ENCODE results near the gene EFTUD2.

EFTUD2 gene

DNA sequence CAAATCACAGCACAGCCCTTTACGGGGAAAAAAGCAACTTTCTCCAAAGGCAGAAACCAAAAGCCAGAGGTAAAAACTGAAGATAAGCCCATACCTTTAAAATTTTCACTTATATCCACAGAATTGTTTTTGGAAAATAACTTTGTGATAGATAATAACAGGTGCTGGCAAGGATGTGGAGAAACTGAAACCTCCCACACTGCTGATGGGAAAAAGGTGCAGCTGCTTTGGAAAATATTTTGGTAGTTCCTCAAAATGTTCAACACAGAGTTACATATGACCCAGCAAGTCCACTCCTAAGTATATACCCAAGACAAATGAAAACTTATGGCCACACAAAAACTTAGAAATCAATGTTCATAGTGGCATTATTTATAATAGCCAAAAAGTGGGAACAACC, 12.2 kb downstream of the EFTUD2 start:
- no peak for DNase-seq

DNA sequence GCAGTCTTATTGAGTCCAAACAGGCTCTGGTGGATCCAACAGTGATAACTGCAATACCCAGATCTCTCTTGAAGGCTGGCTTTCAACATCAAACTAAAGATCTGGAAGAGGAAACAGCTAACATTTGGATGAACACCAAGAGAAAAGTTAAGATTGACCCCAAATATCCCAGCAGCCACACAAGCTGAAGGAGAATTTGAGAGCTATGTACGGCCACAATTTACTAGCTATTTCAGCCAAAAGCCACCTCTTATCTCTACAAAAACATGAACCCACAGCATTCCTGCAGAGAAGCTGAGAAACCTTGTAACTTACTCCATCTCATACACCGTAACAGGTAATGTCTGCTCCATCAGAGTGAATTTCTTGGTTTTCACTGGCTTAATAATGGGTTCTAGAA, 14.3 kb downstream of the EFTUD2 start:
- no peak for DNase-seq

DNA sequence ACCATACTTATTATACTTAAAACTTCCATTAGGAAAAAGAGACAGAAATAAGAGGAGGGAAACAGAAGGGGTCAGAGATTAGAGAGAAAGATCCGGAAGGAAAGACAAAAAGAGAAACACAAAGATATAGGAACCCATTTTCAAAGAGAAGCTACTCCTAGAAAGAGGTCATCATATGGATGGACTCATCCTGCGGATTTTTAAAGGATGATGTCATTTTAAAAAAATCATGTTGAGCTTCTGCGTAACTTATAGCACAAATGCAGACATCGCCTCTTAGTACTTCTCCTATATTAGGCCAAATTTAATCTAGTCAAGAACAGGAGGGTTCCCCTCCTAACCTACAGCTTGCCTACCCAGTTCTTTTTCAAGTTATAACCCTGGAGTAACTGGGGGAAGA, 18.1 kb downstream of the EFTUD2 start:
- no peak for DNase-seq

DNA sequence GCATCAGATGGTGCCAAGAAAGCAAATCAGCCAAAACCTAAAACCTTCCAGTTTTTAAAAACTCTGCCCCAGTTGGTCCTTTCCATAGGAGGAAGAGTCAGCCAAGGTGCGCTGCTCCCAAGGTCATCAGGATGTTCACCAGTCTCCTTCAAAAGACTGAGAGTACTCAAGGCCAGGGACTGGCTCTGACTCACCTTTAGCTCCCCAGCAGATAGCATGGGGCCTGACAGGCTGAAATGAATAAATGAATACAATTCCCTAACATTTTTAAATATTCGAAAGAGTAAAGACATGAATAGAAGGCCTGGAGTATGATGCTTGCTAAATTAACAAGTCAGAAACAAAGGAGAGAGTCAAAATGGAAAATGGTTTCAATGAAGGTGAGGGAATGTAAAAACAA, 19.2 kb downstream of the EFTUD2 start:
- no peak for DNase-seq

DNA sequence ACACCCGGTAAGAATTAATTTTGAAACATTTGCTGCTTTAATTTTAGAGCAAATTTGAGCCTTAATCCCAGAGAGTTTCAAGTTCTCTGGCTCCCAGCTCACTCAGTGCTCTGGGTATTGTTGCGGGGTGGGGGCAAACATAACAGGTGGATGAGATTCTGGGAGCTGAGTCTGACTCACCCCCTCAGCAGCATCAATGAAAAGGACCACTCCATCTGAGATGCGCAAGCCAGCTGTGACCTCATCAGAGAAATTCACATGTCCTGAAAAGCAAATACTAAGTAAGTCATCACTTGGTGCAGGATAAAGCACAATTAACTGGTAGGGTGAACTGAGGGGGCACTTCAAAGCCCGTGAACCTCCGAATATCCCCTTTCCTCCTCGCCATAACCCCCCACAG, 19.9 kb downstream of the EFTUD2 start:
- no peak for DNase-seq

DNA sequence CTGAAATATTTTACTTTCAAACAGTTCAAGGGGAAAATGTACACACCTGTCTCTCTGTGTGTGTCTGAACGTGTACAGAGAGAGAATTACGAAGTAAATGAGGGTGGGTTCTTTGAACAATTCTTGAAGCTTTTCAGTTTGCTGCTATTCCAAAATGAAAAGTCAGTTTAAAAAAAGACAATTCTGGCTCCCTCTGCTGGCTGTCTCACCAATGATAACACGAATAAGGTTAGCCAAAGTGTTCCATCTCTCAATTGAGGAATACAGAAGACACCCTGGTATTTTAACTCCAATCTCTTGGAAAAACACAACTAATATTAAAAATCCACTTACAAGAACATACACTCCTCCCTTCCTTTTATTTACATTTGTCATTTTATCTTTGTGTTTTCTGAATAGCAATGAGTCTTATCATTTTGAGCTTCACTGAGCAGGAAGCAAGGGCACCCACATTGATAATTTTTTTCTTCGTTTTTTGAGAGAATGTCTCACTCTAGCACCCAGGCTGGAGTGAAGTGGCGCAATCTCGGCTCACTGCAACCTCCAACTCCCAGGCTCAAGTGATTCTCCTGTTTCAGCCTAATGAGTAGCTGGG, 20.5 kb downstream of the EFTUD2 start:
- DNase-seq: peak; percentile 52

DNA sequence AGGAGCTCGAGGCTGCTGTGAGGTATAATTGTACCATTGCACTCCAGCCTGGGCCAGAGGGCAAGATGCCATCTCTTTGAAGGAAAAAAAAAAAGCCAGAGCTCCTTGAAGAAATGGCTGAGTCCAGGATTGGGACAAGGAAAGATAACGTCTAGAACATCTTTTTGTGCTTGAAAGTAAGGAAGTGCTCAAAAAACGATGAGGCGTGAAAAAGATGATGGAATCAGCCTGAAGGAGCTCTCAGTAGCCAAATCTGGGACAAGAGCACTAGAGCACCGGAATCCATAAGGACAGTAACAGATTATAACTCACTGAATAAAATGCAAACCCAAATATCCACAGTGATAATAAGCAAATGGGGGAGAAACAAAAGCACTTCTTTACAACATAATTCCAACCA, 22.1 kb downstream of the EFTUD2 start:
- no peak for DNase-seq

DNA sequence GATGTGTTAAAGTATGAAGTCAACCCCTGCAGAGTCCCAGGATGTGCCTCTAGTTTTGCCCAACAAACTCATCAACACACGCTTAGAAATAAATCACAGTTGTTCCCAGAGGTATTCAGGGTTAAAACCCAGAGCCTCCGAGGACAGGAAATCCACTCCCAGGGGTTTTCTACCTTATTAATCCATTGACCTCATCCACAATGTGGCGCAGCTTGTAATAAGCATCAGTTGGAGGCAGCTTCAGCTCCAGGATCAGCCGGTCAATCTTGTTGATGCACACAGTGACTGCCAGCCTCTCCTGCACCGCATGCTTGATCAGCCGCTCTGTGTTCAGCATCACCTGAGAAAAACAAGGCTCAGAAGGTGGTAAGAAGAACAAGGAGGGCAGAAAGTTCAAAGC, 23.5 kb downstream of the EFTUD2 start:
- DNase-seq: no peak

DNA sequence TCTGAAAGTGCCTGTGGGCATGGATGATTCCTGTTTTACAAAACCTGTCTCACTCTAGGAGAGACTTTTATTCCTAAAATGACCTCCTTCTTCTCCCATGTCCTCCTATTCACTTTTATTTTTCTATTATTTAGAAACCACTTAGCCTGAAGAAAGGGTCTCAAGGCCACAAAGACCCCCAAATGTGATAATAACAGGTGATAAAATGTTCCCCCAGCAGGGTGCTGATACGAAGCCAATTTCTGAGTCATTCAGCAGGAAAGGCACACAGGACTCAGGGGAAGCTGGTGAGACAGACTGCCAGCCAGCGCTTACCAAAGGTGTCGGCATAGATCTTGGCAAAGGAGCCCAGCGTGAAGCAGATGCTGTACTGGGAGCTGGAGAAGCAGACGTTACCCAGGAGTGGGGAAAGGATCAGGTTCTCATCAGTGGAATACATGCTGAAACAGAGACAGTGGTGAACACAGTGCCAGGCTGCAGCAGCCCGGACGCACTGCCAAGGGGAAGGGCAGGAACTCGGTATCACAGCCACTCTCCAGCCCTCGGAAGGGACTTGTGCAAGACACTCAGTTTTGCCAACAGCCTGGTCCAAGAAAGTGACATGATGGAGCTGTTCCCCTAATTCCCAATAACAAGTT, 27.0 kb downstream of the EFTUD2 start:
- DNase-seq: no peak

DNA sequence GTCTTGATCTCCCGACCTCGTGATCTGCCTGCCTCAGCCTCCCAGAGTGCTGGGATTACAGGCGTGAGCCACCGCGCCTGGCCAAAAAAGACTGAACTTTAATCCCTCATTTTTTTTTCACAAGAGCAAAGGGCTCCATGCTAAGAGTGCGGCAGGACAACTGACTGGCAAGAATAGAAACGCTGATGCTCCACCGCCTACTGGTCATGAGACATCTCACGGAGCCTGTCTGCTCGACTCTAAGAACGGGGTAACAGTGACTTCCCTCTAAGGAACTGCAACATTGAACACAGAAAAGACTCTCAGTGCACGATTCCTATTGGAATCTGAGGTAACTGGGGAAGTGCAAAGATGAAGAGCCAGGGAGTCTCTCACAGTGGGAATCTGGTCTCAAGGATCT, 27.7 kb downstream of the EFTUD2 start:
- DNase-seq: no peak

DNA sequence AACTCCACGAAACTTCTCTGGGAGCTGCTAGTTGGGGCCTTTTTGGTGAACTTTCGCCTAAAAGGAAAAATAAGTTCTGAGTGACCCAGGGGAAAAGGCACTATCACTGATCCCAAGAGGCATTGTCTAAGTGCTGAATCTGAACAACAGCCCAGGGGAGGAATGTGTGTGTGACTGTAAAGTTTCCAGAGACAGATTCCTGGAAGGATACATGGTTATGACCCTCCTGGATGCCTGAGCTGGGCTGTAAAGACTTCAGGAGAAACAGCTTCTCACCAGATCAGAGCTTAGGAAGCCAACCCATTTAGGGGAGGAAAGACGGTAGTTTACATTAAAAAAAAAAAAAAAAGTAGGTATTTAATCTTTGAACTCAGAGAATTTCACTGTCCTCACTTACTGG, 31.4 kb downstream of the EFTUD2 start:
- no peak for DNase-seq

DNA sequence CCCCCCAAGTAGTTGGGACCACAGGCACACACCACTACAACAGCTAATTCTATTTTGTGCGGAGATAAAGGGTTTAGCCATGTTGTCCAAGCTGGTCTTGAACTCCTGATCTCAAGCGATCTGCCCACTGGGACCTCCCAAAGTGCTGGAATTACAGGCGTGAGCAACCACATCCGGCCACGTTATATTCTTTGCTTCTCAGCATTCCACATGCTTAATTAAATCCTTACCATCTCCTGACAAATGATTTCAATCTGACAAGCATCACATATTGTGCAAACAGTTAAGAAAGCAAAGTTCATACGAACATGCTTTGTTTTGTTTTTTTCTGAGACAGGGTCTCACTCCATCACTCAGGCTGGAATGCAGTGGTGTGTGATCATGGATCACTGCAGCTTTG, 33.3 kb downstream of the EFTUD2 start:
- DNase-seq: no peak

DNA sequence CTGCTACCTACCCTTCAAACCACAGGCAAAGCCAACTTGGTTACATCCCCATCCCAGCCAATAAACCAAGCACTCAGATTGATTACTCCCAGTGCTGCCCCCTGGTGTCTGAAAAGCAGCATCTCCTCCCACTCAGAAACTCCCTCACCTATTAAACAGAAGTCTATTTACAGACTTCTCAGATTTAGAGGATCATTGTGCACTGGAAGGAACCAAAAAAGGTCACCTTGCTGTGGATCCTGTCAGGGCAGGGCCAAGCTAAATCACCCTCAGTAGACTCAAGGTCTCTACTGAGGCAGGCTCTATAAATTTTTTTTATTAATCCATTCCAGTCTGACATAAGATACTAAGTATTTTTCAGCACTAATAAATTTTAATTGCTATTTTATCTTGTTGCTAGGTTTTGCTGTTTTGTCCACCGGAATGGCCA, 34.0 kb downstream of the EFTUD2 start:
- peak; percentile 72 for DNase-seq

DNA sequence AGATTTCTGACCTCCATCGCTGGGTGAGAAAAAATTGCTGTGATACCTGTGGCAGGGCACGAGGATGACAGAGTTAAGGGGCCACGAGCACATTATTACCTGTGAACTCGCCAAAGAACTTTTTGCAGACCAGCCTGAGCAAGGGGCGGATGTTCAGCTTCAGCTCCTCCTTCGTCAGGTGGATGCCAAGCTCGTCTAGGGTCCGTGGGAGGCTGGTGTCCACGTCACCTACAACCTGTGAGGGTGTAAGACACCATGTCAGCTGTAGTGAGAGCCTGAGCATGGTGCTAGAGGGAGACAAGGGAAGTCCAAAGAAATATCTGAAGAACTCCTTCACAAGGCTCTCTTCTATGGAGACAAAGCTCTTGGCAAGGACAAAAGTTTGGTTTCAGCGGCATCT, 34.4 kb downstream of the EFTUD2 start:
- DNase-seq: no peak

DNA sequence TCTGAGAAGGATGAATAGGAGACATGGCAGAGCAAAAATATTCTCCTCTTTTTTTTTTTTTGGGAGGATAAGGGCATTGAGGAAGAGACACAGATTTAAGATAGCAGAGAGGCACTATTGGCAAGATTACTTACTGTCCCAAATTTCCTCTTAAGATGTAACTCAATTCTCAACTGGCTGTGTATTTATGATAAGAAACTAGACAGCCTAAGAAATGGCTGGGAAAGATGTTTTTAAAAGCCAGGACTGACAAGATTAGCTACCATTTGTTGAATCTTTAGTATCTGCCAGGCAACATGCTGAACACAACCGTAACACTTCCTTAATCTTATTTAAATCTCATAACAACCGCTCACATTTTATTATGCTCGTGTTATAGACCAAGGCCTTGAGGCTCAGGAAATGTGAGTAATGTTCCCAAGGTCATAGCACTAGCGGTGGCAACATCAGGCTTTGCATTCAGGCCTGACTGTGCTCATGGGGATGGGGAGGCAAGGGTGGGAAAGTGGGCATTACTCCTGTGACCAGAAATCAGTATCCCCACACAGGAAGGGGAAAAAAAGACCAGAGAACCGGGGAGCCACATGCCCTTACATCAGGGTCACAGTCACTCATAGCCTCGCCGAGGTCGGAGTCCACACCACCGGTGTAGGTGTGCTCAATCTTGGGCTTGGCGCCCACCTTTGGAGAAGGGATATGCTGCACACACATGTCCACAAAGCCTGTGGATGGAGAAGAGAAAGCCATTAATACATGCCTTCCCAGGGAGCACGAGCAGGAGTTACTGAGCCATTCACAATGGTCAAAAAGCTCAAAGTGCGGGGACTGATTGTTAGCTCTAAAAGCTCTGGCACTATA, 36.0 kb downstream of the EFTUD2 start:
- DNase-seq: no peak

DNA sequence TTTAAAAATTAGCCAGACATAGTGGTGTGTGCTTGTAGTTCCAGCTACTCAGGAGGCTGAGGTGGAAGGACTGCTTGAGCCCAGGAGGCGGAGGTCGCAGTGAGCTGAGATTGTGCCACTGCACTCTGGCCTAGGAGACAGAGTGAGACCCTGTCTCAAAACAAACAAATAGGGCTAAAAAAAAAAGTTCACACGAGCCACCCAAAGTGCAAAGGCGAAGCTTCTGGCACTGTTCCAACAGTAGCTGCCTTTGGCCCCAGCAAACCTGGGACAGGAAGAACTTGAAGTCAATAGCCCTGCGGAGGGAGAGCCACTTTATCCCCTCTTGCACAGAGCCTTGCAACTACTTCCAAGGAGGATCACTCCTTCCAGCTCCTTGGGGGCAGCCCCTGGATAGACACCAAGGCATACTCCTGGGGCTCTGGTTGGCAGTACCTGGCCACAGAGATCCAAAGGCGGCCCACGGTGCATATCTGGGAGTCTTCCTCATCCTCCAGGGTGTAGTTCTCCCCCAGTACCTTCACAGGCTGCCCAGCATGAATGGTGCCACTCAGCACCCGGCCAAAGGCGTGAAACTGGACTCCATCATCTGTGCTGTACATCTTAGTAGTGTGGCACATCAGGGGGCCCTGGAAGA, 36.8 kb downstream of the EFTUD2 start:
- no peak for DNase-seq

DNA sequence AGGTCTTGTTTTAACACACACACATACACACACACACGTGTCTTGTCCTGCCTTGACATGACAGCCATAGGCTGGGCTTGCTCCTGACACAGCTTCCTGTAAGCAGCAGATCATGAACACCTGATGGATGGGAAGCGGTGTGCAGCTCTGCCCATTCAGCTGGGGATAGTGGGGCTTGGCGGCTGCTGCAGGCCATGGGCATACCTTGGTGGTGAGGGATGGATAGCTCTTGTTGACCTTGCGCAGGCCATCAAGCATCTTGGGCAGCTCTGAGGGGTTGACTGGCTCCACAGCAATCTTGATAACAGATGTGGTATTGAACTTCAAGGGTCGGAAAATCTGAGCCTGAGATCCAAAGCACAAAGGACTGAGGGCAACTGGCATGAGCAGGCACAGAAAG, 39.5 kb downstream of the EFTUD2 start:
- no peak for DNase-seq

DNA sequence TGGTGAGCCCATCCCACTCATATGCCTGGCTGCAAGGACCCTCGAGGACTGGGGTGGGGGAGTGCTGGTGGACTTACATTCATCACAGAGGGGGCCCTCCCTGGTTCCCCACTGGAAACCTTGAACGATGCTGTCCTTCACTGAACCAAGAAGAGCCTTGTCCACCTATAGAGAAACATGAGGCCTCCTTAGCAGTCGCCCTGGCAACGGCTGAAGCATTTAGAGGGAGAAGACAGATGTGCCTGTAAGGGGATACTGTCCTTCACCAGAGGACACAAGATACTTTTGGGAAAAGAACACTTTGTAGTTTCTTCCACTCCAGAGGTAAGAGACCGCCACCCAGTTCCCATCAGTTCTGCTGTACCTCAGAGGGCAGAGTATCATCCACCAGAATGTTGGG, 45.1 kb downstream of the EFTUD2 start:
- no peak for DNase-seq

DNA sequence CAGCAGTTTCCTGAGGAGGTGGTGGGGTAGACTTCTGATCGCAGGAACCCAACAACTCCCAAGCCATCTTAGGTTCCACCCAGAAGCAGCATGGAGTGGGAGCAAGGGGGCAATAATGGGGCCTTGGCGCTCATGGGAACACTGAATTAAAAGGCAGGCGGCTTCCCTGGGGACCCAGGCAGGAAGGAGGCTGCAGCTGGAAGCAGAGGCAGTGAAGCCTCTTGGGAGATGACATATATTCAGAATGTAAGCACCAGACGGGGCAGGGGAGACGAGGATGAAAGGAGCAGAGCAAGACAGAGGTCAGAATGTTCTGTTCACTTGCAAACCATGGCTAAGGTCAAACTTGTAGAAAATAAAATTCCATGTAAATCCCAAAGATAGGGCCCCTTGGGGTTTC, 48.6 kb downstream of the EFTUD2 start:
- DNase-seq: no peak

DNA sequence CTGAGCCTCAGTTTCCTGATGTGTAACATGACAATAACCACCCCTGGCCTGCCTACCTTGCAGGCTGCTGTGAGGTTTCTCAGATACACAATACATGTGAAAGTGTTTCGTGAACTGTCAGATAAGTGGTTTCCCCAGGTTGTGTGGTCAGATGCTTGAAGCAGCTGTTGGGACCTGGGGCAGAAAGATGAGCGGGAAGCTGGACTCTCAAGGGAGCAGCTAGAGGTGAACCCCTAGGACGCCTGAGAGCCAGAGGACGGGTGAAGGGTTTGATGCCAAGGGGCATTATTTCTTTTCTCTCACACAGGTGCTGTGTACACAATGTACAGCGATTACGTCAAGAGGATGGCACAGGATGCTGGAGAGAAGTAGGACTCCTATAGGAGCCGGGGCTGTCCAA, 49.2 kb downstream of the EFTUD2 start:
- DNase-seq: no peak

DNA sequence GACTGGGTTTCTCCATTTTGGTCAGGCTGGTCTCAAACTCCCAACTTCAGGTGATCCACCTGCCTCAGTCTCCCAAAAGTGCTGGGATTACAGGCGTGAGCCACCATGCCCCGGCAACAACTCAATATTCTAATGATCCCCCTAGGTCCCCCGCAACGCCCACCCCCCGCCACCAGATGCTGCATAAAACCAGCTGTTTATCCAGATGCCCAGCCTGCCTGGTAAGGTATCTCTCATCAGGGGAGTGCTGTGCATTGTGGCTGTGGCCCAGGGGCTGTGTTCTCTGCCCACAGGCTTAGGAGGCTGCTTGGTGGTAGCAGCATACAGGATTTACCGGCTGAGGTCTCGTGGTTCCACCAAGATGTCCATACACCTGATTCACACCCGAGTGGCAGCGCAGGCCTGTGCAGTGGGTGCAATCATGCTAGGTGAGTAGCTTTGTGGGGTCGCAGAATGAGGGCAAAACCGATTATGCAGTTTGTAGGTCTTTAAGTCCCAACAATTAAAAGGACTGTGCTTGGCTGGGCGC, 50.2 kb downstream of the EFTUD2 start:
- DNase-seq: no peak

DNA sequence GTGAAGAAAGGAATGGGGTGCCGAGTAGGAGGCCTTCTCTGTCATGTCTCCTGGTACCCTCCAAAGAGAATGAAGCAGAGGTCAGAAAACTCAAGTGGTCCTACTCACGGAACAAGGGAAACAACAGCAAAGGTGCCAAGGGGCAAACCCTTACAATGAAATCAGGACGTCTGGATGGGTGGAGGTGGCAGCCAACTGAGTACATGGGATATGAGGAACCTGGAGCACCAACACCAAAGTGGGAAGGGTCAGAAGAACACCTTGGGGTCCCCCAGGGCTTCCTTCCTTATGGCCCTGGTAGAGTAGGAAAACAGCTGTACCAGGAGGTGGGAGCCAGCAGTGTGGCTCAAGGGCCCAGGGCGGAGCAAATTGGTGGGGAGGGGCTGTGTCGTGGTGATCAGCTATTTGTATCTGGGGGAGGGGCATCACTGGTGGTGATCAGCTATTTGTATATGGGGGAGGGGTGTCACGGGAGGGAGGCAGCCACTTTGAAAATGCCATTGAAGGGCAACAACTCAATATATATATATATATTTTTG, 50.9 kb downstream of the EFTUD2 start:
- no peak for DNase-seq

DNA sequence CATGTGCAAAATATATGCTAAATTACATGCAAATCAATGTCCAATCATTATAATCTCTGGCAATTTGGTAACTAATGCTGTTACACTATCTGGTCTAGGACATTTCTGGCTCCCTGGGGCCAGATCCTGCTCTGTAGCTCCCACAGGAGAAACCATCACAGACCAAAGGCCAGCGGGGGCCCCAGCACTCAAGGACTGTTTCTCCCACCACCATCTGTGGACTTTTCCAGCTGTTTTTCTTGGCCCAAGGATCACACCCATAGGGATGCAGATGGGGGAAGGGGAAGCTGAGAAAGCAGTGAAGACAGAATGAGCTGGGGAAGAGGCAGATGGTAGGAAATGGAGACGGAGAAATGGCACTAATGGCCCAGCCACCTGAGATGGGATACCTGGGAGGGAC, 51.7 kb downstream of the EFTUD2 start, which contains the start of gene HIGD1B:
TSS of gene HIGD1B (plus strand) at position 298 of the 400 bp plus-strand sequence. CDS start 270 bp downstream, outside the sequence.
- no peak for DNase-seq

Data from hematopoietic multipotent progenitor cell treated with erythropoietin and hydrocortisone succinate and interleukin-3 and kit ligand, for 8 days (in vitro differentiated cells).